HG03135 (cell line): Measurements from ENCODE around the gene RAB27B.
"Not testable (repeated sequence)": the region's sequence is repeated elsewhere in the genome, so short reads cannot be mapped to it uniquely, and the experiment has no call there.

Experiments used
- ATAC-seq: cut with Tn5 transposase; IDR thresholded peaks from one replicate; pipeline ENCODE4 v1.9.1; 2021; ENCODE audit warnings: mild to moderate bottlenecking, moderate library complexity; ENCODE audit not compliant: unreplicated experiment

Gene RAB27B, protein sequence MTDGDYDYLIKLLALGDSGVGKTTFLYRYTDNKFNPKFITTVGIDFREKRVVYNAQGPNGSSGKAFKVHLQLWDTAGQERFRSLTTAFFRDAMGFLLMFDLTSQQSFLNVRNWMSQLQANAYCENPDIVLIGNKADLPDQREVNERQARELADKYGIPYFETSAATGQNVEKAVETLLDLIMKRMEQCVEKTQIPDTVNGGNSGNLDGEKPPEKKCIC

DNA sequence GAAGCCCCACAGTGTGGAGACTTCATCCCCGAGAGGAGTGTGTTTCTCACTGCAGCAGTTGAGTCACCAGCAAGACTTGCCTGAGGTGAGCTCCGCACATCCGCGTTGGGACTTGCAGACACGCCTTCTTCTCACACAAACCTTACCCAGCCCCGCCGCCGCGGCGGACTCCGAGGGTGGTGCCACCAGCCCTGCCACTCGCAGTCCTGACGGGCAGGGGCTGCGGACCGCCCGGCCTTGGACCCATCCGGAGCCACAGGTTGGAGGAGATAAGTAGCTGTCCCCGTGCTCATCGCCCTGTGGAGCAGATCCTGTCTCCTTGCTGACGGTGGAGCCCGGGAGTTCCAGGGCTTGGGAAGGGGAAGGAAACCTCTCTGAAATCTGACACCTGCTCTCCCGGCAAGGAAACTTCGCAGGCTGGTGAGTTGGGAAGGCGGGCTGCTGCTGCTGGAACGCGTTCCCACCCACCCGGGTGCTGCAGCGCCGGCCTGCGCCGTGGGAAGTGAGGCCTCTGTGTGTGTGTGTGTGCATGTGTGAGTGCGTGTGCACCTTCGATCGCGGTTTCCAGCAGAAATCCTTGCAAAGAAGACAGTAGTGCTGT lies at the start of gene RAB27B:
Gene RAB27B (plus strand): TSS at position 197 of the 601 bp plus-strand sequence. CDS start 49,109 bp downstream, outside the sequence.
- ATAC-seq, result no peak

DNA sequence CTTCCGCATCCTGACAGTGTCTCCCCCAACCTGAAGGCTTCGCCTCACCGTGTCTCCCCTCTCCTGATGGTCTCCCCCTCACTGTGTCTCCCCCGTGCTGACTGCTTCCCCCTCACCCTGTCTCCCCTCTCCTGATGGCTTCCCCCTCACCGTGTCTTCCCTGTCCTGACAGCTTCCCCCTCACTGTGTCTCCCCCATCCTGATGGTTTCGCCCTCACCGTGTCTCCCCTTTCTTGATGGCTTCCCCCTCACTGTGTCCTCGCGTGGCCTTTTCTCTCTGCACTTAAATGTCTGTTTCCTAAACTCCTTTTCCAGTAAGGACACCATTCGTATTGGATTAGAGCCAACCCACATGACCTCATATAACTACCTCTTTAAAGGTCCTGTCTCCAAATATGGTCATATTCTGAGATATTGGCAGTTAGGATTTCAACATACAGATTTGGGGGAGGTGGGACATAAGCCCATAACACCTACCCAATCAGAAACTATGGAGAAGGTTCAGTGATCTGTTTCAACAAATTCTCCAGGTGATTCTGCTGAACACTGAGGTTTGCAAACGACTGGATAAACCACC lies 47.9 kb upstream of the RAB27B start:
- no peak for ATAC-seq

DNA sequence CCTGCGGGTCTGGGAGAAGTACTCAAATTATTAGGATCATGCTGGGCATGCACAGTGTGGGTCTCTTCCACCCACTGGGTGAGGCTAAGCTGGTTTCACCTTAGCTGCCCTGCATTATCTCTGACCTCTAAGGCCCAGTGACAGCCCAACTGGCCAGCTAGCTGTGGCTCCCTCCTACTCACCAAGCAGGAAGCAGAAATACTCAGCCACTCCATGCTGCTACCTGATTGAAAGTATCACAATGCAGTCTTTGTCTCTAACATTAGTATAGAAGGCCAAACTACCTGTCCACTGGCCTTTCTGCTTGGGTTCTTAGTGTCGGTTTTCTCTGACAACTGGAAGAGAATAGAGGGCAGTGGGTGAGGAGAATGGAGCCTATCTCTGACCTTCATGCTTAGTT lies 47.3 kb upstream of the RAB27B start:
- ATAC-seq, result no peak

DNA sequence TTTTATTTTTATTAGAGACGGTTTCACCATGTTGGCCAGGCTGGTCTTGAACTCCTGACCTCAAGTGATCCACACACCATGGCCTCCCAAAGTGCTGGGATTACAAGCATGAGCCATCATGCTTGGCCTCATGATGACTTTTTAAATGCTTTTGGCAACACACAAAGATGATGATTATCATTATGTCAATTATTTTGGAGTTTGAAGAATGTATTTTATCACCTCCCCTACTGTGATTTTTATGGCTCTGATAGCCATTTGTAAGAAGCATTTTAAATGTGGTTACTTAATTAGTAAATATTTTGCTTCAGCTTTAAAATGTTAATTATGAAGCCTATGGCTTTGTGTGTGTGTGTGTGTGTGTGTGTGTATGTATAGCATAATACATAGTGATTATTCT lies 45.1 kb upstream of the RAB27B start:
- ATAC-seq, result no peak

DNA sequence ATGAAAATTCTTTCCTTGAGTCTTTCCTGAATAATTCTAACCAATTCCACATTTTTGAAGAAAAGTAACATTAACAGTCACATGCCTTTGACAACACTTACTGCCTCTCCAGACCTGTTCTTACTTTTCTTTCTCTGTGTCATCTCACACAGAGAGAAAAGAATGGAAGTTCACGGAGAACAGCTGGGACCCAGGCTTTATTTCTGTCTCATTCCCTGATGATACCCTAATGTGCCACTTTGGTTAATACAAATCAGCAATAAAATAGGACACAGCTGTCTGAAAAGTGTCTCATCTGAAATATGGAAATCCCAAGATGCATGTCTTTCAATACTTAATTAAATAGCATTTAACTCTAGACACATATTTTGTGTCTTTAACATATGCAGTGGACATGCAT lies 42.1 kb upstream of the RAB27B start:
- ATAC-seq, result no peak

DNA sequence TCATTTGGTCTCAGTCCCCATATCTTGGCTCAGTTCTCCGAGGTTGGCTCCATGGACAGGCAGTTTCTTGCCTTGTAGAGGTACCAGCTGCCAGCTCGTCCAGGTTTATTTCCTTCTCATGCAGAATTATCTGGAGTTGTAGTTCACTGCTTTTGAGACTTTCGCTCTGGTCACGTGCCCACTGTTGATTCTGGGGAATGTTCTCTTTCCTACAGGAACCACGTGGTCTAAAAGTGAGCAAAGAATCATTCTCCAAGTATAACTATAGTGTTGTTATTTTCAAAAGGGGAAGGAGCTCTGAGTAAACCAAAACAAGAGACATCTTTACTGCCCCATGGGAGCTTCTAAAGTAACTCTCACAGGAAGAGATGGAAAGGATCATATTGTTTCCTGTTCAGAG lies 41.2 kb upstream of the RAB27B start:
- no peak for ATAC-seq

DNA sequence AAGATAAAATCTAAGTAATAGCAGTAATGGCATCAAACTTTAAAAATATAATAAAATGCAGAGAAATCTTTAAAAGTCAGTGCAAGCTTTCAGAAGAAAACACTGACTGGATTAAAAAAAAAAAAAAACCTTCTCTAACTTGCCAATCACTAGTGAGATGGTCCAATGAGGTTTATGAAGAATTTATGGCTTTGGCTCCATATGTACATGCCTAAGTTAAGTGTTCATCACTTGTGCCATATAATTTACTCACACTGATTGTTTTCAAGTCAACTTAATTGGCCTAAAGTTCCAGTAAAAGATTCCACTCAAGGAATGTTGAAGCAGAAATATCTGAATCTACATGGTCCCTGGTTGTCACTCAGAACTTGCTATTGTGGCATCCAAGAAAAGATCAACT lies 40.7 kb upstream of the RAB27B start:
- no peak for ATAC-seq

DNA sequence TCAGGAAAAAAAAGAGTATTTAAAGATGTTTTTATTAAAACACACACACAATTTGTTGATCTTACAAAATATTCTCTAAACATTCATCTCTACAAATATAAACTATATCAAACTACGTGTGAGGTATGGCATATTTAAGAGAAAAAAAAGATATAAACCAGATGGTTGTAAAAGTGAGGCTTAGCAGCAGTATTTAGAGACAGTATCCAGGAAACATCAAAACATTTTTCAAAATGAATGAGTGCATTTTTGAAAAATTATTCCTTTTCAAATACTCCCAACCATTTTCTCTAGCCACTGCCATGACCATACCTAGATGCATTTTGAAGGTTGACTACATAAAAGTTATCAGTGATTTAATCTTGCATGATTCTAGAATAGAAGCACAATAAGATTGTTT lies 38.2 kb upstream of the RAB27B start:
- no peak for ATAC-seq

DNA sequence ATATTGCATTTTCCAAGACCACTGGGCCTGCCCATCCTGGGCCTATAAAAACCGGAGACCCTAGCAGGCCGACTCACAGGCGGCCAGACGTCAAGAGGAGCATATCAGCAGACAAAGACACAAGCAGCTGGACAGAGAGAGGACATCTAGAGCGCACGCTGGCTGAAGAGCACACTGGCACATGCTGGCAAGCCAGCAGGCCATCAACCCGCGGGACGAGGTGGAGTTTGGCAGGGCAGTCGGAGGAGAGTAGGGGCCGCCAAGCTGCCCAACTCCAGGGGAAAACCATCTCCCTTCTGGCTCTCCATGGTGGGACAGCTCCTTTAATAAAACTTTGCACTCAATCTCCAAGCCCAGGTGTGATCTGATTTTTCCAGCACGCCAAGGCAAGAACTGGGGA lies 36.6 kb upstream of the RAB27B start:
- no peak for ATAC-seq

DNA sequence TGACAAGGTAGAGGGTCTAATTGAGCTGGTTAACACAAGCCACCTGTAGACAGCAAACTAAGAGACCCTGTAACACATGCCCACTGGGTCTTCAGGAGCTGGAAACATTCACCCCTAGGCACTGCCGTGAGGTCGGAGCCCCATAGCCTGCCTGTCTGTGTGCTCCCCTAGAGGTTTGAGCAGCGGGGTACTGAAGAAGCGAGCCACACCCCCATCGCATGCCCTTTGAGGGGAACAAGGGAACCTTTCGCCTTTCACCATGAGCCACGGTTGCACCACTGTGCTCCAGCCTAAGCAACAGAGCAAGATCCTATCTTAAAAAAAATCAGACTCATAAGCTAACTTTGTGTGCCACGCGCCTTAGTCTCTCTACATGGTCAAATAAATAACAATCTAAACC lies 36.2 kb upstream of the RAB27B start:
- no peak for ATAC-seq

DNA sequence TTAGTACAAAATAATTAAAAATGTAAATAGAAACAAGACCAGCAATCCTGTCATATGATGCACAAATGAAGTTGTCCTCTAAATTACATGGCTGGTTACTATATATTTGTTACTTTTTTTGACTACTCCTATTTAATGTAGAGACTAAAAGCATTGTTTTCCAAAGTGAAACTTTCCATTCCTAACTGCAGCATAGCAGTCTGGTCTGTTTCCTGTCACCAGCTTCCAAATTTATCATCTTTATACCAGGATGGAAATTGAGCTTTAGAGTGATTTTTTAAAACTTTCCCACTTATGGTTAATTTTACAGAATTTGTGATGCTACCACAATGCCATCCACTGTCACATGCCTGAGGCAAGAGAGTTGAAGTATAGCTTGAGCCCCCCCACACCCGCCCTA lies 33.5 kb upstream of the RAB27B start:
- no peak for ATAC-seq

DNA sequence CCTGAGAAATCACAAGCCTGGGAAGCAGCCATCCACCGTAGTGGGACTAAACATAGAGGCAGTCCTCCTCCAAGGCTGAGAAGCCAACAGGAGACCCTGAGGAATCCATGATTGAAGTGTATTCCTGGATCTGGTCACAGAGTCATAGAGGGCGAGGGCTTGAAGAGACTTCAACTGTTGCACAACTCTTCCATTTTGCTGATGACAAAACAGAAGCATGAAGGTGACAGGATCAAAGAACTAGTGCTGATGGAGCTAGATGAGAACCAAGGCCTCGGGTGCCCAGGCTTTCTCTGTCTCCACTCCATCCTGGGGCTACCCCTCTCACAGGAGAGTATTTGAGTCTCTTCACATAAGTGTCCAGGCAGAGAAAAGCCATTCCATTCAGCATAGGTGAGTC lies 30.1 kb upstream of the RAB27B start:
- ATAC-seq, result no peak

DNA sequence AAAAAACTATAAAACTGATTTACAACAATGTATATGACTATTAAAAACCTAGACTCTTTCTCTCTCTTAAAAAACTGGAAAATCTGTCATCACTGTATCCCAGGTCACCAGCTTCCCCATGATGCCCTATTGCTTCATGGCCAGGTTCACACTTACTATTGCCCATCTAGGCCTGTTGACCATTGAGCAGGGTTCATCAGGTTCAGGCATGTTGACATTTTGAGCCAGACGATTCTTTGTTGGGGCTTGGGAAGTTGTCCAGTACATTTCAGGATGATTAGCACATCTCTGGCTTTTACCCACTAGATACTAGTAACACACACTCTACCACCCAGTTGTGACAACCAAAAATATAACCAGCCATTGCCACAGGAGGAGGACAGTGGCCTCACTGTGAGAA lies 26.9 kb upstream of the RAB27B start:
- no peak for ATAC-seq

DNA sequence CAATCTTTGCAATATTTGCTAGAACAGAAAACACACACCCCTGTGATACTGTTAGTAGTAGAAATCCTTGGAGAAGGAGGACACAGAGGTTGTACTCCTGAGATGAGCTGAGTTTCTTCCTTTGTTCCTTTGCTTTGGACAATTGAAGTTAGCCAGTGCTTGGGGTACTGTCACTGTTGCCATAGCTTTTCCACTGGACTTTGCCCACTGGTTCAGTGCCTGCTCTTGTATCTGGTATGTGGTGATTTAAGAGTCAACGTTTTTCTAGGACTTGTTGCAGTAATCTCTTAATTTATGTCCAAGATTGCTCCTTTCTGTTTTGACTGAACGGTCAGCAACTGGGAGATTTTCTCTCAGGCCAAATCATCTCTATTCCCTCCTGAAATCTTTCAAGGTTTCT lies 26.1 kb upstream of the RAB27B start:
- ATAC-seq, result no peak

DNA sequence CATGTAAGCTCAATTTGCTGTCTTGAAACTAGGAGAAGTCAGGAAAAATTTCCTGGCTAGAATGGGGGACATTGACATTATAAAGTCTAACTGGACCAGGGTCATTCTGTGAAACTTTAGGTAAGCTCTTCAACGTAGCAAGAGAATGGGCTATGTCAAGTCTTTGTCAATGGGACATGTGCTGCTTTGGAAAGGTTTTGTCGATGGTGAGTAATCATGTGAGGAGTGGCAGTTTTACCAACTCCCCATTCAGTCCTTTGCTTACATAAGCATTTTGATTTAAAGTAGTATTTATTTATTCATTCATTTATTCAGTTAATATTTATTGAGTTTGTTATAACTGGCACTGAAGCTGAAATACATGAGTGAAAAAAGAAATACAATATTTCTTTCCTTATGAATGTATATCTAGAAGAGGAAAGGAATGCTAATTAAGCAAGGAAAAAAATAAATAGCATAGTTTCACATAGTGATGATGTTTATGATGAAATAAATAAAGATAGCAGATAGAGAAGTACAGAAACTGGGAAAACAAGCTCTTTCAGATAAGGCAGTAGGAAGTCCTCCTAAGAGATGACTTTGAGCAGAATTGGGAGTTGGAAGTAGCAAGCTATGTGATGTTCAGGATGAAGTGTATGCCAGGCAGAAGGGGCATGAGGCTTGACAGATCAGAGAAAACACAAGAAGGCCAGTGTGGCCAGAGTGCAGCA lies 25.4 kb upstream of the RAB27B start:
- no peak for ATAC-seq

DNA sequence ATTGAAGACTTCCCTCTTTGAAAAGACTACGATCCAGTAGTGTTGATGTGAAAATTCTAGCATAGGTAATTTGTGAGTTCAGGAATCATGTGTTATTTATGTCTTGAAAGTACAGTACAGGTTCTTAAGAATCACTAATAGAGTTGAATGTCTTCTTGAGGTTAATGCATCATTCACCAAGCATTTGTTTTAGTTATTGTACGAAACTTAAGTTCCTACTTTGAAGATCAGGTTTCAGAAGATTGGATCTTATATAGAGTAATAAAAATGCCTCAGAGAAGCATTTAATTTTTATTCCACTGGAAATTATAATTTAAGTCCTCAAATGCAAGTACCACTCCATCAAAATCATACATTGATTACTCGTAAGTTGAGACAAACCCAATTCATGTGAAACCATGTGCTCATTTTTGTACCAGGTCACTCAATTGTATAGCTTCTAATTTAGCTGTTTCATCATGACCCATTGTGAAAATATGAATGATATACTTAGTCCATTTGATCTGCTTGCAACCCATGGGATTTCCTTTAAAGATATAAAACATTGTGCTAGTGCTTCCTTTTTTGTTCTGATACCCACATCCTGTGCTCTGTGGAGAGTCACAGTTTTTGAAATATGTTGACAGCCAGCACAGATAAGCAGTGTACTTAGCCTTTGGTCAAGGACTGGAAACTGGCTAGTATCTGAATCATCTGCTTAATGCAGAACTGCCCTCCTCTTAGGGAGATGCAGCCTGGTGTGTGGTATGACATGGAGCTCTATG lies 22.5 kb upstream of the RAB27B start:
- ATAC-seq, result no peak

DNA sequence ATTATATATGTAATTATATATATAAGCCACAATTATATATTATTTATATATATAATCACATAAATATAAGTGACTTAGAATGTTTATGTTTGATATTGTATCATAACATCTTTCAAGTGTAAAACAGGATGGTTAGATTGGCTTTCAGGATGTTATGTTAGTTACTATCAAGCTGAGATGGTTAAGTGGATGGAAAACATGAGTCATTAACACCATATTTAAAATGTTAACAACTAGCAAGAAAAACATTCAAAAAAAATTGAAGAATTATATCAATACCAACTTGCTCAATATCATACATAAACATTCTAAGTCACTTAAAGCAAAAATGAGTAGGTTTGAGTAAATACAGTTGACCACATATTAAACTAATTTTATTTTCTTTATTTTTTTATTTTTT lies 21.8 kb upstream of the RAB27B start:
- no peak for ATAC-seq

DNA sequence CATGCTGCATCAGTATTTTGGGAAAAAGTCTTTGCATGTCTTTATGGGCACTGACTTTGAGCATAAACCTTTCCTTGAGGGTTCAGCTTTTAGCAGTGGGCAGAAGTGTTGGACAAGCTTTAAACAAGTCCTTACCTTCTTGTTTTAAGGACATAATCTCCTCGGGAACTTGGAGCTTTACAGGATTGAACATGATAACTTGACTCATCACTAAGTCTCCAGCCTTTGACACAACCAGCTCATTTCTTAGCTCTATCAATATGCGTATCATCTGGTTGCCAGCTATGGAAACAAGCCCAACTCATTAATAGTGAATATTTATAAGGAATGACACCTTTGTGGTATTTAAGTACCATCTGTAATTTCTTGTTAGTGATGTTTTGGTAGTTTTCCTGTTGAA lies 21.0 kb upstream of the RAB27B start:
- ATAC-seq, result no peak

DNA sequence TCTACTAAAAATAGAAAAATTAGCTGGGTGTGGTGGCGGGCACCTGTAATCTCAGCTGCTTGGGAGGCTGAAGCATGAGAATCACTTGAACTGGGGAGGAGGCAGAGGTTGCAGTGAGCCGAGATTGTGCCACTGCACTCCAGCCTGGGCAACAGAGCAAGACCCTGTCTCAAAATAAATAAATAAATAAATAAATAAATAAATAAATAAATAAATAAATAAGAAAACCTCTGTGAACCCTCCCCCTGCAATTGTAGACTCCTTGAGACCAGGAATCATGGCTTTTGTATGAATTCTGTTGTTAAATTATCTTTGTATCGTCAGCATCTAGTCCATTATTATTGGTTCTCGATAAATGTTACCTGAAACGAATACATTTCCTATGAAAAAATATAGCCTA lies 17.6 kb upstream of the RAB27B start:
- ATAC-seq, result not testable (repeated sequence)

DNA sequence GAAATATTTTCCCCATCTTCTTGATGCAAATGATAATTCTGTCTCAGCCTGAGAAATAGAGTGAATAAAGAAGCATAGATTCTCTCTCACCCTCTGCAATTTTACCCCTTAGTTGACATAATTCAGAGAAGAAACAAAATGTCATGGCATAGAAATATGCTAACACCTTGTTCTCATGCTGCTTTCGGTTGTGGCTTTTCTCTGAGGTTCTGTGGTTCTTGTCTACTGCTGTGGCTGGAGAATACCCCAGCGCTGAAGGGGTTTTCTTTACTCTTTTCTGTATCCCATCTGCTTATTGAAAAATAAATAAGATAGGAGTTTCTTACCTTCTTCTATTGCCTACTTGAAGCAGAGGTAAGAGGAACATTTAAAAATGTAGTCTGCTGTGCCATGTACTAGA lies 15.4 kb upstream of the RAB27B start:
- no peak for ATAC-seq

DNA sequence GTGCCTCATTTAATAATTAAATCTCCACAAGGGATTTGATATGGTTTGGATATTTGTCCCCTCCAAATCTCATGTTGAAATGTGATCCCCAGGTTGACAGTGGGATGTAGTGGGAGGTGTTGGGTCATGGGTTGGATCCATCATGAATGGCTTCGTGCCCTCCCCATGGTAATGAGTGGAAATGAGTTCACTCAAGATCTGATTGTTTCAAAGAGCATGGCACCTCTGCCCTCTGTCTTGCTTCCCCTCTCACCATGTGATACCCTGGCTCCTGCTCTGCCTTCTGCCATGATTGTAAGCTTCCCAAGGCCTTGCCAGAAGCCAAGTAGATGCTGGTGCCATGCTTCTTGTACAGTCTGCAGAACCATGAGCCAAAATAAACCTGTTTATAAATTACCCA lies 15.0 kb upstream of the RAB27B start:
- ATAC-seq, result no peak
